C4-2B (cell line): ENCODE data around the gene VPS45.

ENCODE experiments used
- ZFX ChIP-seq: fragments of 450-650 bp; IDR thresholded peaks from 2 replicates; pipeline ENCODE4 v1.6.1; 2017
- TF ChIP-seq, protein P1 (sequence below): fragments of 450-650 bp; conservative IDR thresholded peaks from 2 replicates; pipeline ENCODE4 v1.5.1; 2017; ENCODE audit warnings: mild to moderate bottlenecking

DNA sequence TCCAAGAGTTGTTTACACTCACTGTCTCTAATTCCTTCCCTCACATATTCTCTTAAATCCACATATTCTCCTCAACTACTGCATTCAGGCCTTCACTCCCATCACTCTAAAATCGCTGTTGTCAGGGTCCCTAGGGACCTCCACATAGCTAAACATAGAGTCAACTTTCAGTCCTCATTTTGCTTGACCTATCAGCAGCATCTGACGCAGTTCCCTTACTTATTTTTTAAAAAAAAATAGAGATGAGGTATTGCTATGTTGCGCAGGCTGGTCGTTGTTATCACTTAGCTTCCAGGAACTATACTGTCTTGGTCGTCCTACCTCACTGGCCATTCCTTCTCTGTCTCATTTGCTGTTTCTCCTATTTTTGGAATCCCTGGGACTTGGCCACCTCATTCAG, 70.5 kb downstream of the VPS45 start:
- TF ChIP-seq, protein P1, sequence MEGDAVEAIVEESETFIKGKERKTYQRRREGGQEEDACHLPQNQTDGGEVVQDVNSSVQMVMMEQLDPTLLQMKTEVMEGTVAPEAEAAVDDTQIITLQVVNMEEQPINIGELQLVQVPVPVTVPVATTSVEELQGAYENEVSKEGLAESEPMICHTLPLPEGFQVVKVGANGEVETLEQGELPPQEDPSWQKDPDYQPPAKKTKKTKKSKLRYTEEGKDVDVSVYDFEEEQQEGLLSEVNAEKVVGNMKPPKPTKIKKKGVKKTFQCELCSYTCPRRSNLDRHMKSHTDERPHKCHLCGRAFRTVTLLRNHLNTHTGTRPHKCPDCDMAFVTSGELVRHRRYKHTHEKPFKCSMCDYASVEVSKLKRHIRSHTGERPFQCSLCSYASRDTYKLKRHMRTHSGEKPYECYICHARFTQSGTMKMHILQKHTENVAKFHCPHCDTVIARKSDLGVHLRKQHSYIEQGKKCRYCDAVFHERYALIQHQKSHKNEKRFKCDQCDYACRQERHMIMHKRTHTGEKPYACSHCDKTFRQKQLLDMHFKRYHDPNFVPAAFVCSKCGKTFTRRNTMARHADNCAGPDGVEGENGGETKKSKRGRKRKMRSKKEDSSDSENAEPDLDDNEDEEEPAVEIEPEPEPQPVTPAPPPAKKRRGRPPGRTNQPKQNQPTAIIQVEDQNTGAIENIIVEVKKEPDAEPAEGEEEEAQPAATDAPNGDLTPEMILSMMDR = no peak
- no peak for TF ChIP-seq ZFX
